Keratinocyte (primary cell): ENCODE results near the gene ZZZ3. TPM values are rescaled to one million over a fixed set of nuclear protein-coding genes. Genes with fewer than 3 reads are reported as not detected.

Source experiments
- DNase-seq: peaks from one replicate; pipeline ENCODE4 v3.0.0-alpha.2; 2011; ENCODE audit warnings: low read depth, missing footprints, low spot score
- FAIRE-seq: peaks from 2 replicates; lab custom pipeline; 2011; peaks lifted over from hg19 to GRCh38; lab: Jason Lieb, UNC
- H2AFZ ChIP-seq: 2 replicates; pipeline ENCODE4 v1.6.0; 2012; ENCODE audit warnings: low read length, control low read depth, inconsistent platforms; ENCODE audit not compliant: control insufficient read depth
- H3K27ac ChIP-seq: 2 replicates; pipeline ENCODE4 v1.5.1; 2011; ENCODE audit warnings: low read length; ENCODE audit not compliant: control insufficient read depth, insufficient read depth
- H3K27me3 ChIP-seq: 3 replicates; pipeline ENCODE4 v1.6.0; 2011; ENCODE audit warnings: low read length; ENCODE audit not compliant: control insufficient read depth, insufficient read depth; ENCODE audit errors: extremely low read depth
- H3K36me3 ChIP-seq, 2 experiments: 2 replicates in 1 of 2; 3 replicates in 1 of 2; pipeline ENCODE4 v1.5.1; 2011; ENCODE audit warnings: low read length in 2 of 2, mild to moderate bottlenecking in 1 of 2; ENCODE audit not compliant: control insufficient read depth in 2 of 2, insufficient read depth in 2 of 2; ENCODE audit errors: extremely low read depth in 1 of 2
- H3K4me1 ChIP-seq: 3 replicates; pipeline ENCODE4 v1.5.1; 2011; ENCODE audit warnings: low read length; ENCODE audit not compliant: control insufficient read depth, insufficient read depth; ENCODE audit errors: extremely low read depth
- H3K4me2 ChIP-seq: 3 replicates; pipeline ENCODE4 v1.6.0; 2011; ENCODE audit warnings: low read depth, low read length; ENCODE audit not compliant: control insufficient read depth, insufficient read depth; ENCODE audit errors: extremely low read depth
- H3K4me3 ChIP-seq, 3 experiments: fragments of 200-600 bp in 1 of 3; sonication (generic) in 1 of 3; 2 replicates in 2 of 3; 3 replicates in 1 of 3; pipeline ENCODE4 v1.5.1; 2011 to 2016; ENCODE audit warnings: low read length in 3 of 3, mild to moderate bottlenecking in 3 of 3, control low read depth in 2 of 3, inconsistent platforms in 1 of 3, low read depth in 1 of 3, mixed read lengths in 1 of 3, mixed run types in 1 of 3, moderate library complexity in 1 of 3; ENCODE audit not compliant: control insufficient read depth in 2 of 3, insufficient read depth in 2 of 3; ENCODE audit errors: extremely low read depth in 1 of 3
- H3K79me2 ChIP-seq: 2 replicates; pipeline ENCODE4 v1.6.0; 2012; ENCODE audit warnings: low read length; ENCODE audit not compliant: control insufficient read depth, insufficient read depth
- H3K9ac ChIP-seq: 3 replicates; pipeline ENCODE4 v1.6.0; 2011; ENCODE audit warnings: low read length; ENCODE audit not compliant: control insufficient read depth, insufficient read depth; ENCODE audit errors: extremely low read depth
- H3K9me1 ChIP-seq: 3 replicates; pipeline ENCODE4 v1.6.0; 2011; ENCODE audit warnings: low read length; ENCODE audit not compliant: control insufficient read depth, insufficient read depth; ENCODE audit errors: extremely low read depth
- H3K9me3 ChIP-seq: 2 replicates; pipeline ENCODE4 v1.5.1; 2012; ENCODE audit warnings: low read depth, low read length; ENCODE audit not compliant: control insufficient read depth
- H4K20me1 ChIP-seq: 3 replicates; pipeline ENCODE4 v1.6.0; 2011; ENCODE audit warnings: low read length; ENCODE audit not compliant: control insufficient read depth, insufficient read depth; ENCODE audit errors: extremely low read depth
- CTCF ChIP-seq, 3 experiments: IDR thresholded peaks in 1 of 3; conservative IDR thresholded peaks in 1 of 3; optimal IDR thresholded peaks in 1 of 3; 2 replicates in 2 of 3; 3 replicates in 1 of 3; pipeline versions ENCODE3 to v1.5.1; 2011; ENCODE audit warnings: low read length in 3 of 3, mild to moderate bottlenecking in 3 of 3, moderate library complexity in 2 of 3, control low read depth in 1 of 3, inconsistent platforms in 1 of 3; ENCODE audit not compliant: insufficient read depth in 2 of 3; ENCODE audit errors: extremely low read depth in 1 of 3
- EZH2 ChIP-seq: IDR thresholded peaks from one replicate; pipeline ENCODE4 v1.6.1; 2012; ENCODE audit warnings: inconsistent platforms, mild to moderate bottlenecking, low read length, moderate library complexity
- dilution Hi-C: fragments of 300-500 bp; cut with MboI; formaldehyde crosslinking; loops from one replicate; pipeline ENCODE4 v1.7.0; 2020; ENCODE audit warnings: low sequenced_read_pairs; ENCODE audit not compliant: extremely low pct_ligation_motif_present
- polyA plus RNA-seq, 5 experiments: library from polyadenylated mRNA; depleted of rRNA in 3 of 5; stranded (reverse) in 3 of 5; stranded (forward) in 1 of 5; unstranded in 1 of 5; fragments of >200 nt; gene quantifications; 1 replicate in 1 of 5; 2 replicates in 3 of 5; 3 replicates in 1 of 5; pipeline versions ENCODE4 v1.2.1 to v1.2.3, GENCODE V29; 2011 to 2012; ENCODE audit warnings: missing spikeins in 2 of 5, low read depth in 1 of 5, low replicate concordance in 1 of 5

Gene ZZZ3
- polyA plus RNA-seq, 1 donor (not counting 4 experiments of a cell fraction or from before 2014, with no cell fraction given), result 30.6 TPM

GRCh38 chr1:77643456-77643855 lies 39.0 kb downstream of the ZZZ3 start:
- FAIRE-seq, result no peak
- Histone ChIP-seq H3K36me3 (peaks cover 0 to 4% of the 10 kb centered on the region in 2 experiments), H3K4me3 (no peak overlapping the region), H2AFZ (no peak overlapping the region), H3K4me2 (no peak overlapping the region), H3K4me1 (peaks cover 18% of the 10 kb centered on the region), H3K79me2 (peaks cover 68% of the 10 kb centered on the region), H3K27ac (no peak overlapping the region), H3K9ac (no peak overlapping the region), H3K27me3 (no peaks in the 10 kb centered on the region), H3K9me3 (no peaks in the 10 kb centered on the region), H3K9me1 (peaks cover 2% of the 10 kb centered on the region), H4K20me1 (peaks cover 3% of the 10 kb centered on the region)
- TF ChIP-seq EZH2, result no peak
- TF ChIP-seq CTCF (optimal IDR thresholded peaks at IDR 0.05 in 1 of 3, IDR thresholded peaks at IDR 0.05 in 1 of 3, conservative IDR thresholded peaks at IDR 0.05 in 1 of 3; ENCODE audit: extremely low read depth in 1 of 3, insufficient read depth in 2 of 3, low read length in 3 of 3), result no peak
- DNase-seq, result no peak
- dilution Hi-C loops, result no loop called here

GRCh38 chr1:77642941-77643340 lies 39.5 kb downstream of the ZZZ3 start:
- Histone ChIP-seq H2AFZ (no peak overlapping the region), H3K36me3 (peaks cover 0 to 4% of the 10 kb centered on the region in 2 experiments), H3K9me3 (no peaks in the 10 kb centered on the region), H3K4me1 (peaks cover 20% of the 10 kb centered on the region), H3K27me3 (no peaks in the 10 kb centered on the region), H4K20me1 (peaks cover 3% of the 10 kb centered on the region), H3K9me1 (peaks cover 2% of the 10 kb centered on the region), H3K4me2 (no peak overlapping the region), H3K4me3 (no peak overlapping the region), H3K9ac (no peak overlapping the region), H3K79me2 (peaks cover 66% of the 10 kb centered on the region), H3K27ac (no peak overlapping the region)
- no peak for FAIRE-seq
- dilution Hi-C loops, result no loop called here
- TF ChIP-seq EZH2 (no peak), CTCF (optimal IDR thresholded peaks at IDR 0.05 in 1 of 3, IDR thresholded peaks at IDR 0.05 in 1 of 3, conservative IDR thresholded peaks at IDR 0.05 in 1 of 3; ENCODE audit: extremely low read depth in 1 of 3, insufficient read depth in 2 of 3, low read length in 3 of 3) (no peak)
- DNase-seq, result no peak
